IMR-90 (cell line): ENCODE results near the gene MORF4L1. TPM values are rescaled to one million over a fixed set of nuclear protein-coding genes. Genes with fewer than 3 reads are reported as not detected.

ENCODE experiments used
- ATAC-seq: fragments of 200-7000 bp; cut with Tn5 transposase; 2 replicates; pipeline ENCODE4 v1.9.1; 2020; ENCODE audit warnings: low read depth, mild to moderate bottlenecking, moderate library complexity
- BruUV-seq: library from RNA; stranded (reverse); fragments of 400-500 nt; replicated peaks from 2 replicates; lab custom pipeline; 2021; lab: Mats Ljungman, UMichigan
- CTCF ChIA-PET: fragments of 300-600 bp; formaldehyde crosslinking; extraction: SDS; loops from one replicate; lab custom pipeline; 2021; ENCODE audit warnings: antibody characterized with exemption; lab: Yijun Ruan, JAX
- POLR2A ChIA-PET: fragments of 300-600 bp; sonication (Branson Sonifier 250); formaldehyde crosslinking; loops from one replicate; lab custom pipeline; 2022; ENCODE audit warnings: antibody characterized with exemption; ENCODE audit not compliant: unreplicated experiment; lab: Charles Lee
- DNase-seq: peaks from one replicate; pipeline ENCODE4 v3.0.0; 2013
- H2AFZ ChIP-seq: replicated peaks from 2 replicates; pipeline ENCODE3; 2013; ENCODE audit warnings: low read length, mild to moderate bottlenecking; ENCODE audit not compliant: poor library complexity
- H2AK5ac ChIP-seq: 2 replicates; pipeline ENCODE4 v1.6.1; 2013; ENCODE audit warnings: low read depth, low read length, inconsistent platforms
- H2AK9ac ChIP-seq: replicated peaks from 2 replicates; pipeline ENCODE3; 2013; ENCODE audit warnings: mild to moderate bottlenecking, low read depth, low read length, moderate library complexity; ENCODE audit not compliant: poor library complexity
- H2BK120ac ChIP-seq: 2 replicates; pipeline ENCODE4 v1.6.1; 2013; ENCODE audit warnings: low read depth, low read length, inconsistent platforms
- H2BK15ac ChIP-seq: 3 replicates; pipeline ENCODE4 v1.6.1; 2013; ENCODE audit warnings: low read depth, low read length, inconsistent platforms
- H2BK20ac ChIP-seq: 2 replicates; pipeline ENCODE4 v1.6.1; 2013; ENCODE audit warnings: low read depth, mild to moderate bottlenecking, inconsistent platforms, low read length, moderate library complexity
- H2BK5ac ChIP-seq: 2 replicates; pipeline ENCODE4 v1.6.1; 2013; ENCODE audit warnings: mild to moderate bottlenecking, low read depth, low read length, inconsistent platforms; ENCODE audit not compliant: poor library complexity, severe bottlenecking
- H3K14ac ChIP-seq: replicated peaks from 2 replicates; pipeline ENCODE4 v1.6.1; 2013; ENCODE audit warnings: low read depth, low read length, inconsistent platforms
- H3K18ac ChIP-seq: 2 replicates; pipeline ENCODE4 v1.6.1; 2013; ENCODE audit warnings: low read depth, low read length, control low read depth
- H3K23ac ChIP-seq: 2 replicates; pipeline ENCODE4 v1.6.1; 2013; ENCODE audit warnings: low read depth, low read length, inconsistent platforms
- H3K27ac ChIP-seq: 2 replicates; pipeline ENCODE4 v1.5.1; 2013; ENCODE audit warnings: mild to moderate bottlenecking, control low read depth, low read length; ENCODE audit not compliant: insufficient read depth
- H3K27me3 ChIP-seq: 2 replicates; pipeline ENCODE4 v1.6.1; 2013; ENCODE audit warnings: low read length; ENCODE audit not compliant: control insufficient read depth, insufficient read depth
- H3K36me3 ChIP-seq: 2 replicates; pipeline ENCODE4 v1.6.1; 2013; ENCODE audit warnings: low read length, mixed read lengths; ENCODE audit not compliant: control insufficient read depth, insufficient read depth
- H3K4ac ChIP-seq: 2 replicates; pipeline ENCODE4 v1.6.1; 2013; ENCODE audit warnings: low read depth, low read length, inconsistent platforms
- H3K4me1 ChIP-seq: 2 replicates; pipeline ENCODE4 v1.6.1; 2013; ENCODE audit warnings: low read length, mixed read lengths; ENCODE audit not compliant: control insufficient read depth, insufficient read depth
- H3K4me2 ChIP-seq: 2 replicates; pipeline ENCODE4 v1.6.1; 2013; ENCODE audit warnings: low read depth, mild to moderate bottlenecking, control low read depth, low read length, moderate library complexity
- H3K4me3 ChIP-seq: 2 replicates; pipeline ENCODE4 v1.5.1; 2013; ENCODE audit warnings: low read depth, mild to moderate bottlenecking, control low read depth, low read length, moderate library complexity; ENCODE audit not compliant: insufficient read depth
- H3K56ac ChIP-seq: 2 replicates; pipeline ENCODE4 v1.6.1; 2013; ENCODE audit warnings: low read length, inconsistent platforms; ENCODE audit not compliant: insufficient read depth; ENCODE audit errors: extremely low read depth
- H3K79me1 ChIP-seq, 2 experiments: 2 replicates each; pipeline ENCODE4 v1.6.1; 2013; ENCODE audit warnings: low read length in 2 of 2, inconsistent platforms in 1 of 2, low read depth in 1 of 2
- H3K9ac ChIP-seq: 2 replicates; pipeline ENCODE4 v1.6.1; 2013; ENCODE audit warnings: low read depth, low read length, control low read depth
- H3K9me1 ChIP-seq: 2 replicates; pipeline ENCODE4 v1.6.1; 2013; ENCODE audit warnings: low read length, inconsistent platforms; ENCODE audit not compliant: insufficient read depth
- H3K9me3 ChIP-seq: 2 replicates; pipeline ENCODE4 v1.6.1; 2013; ENCODE audit warnings: low read length; ENCODE audit not compliant: control insufficient read depth, insufficient read depth
- H4K20me1 ChIP-seq: 2 replicates; pipeline ENCODE4 v1.6.1; 2013; ENCODE audit warnings: low read length, inconsistent platforms; ENCODE audit not compliant: insufficient read depth
- H4K5ac ChIP-seq: 2 replicates; pipeline ENCODE4 v1.6.1; 2013; ENCODE audit warnings: mild to moderate bottlenecking, low read depth, low read length, control low read depth
- H4K8ac ChIP-seq, 2 experiments: 2 replicates each; pipeline ENCODE4 v1.6.1; 2013; ENCODE audit warnings: low read depth in 2 of 2, low read length in 2 of 2, control low read depth in 1 of 2, inconsistent platforms in 1 of 2
- H4K91ac ChIP-seq: 2 replicates; pipeline ENCODE4 v1.6.1; 2013; ENCODE audit warnings: low read depth, low read length, inconsistent platforms; ENCODE audit not compliant: insufficient read depth
- WGBS, 2 experiments: methylation state at CpG; one replicate each; pipeline versions ENCODE4 v1.1.5 to v1.1.7; 2013; ENCODE audit warnings: missing lambda C conversion rate in 2 of 2; ENCODE audit not compliant: insufficient read length in 1 of 2; ENCODE audit errors: extremely low coverage in 2 of 2; 5-methylcytosine and 5-hydroxymethylcytosine counted together
- dilution Hi-C: fragments of 300-500 bp; cut with HindIII; formaldehyde crosslinking; loops from one replicate; pipeline ENCODE4 v1.14.3; 2018; ENCODE audit warnings: low sequenced_read_pairs; ENCODE audit not compliant: unreplicated experiment
- in situ Hi-C: fragments of 300-500 bp; cut with MboI; formaldehyde crosslinking; loops from 3 replicates; pipeline ENCODE4 v1.14.3; 2019; ENCODE audit warnings: low sequenced_read_pairs, inconsistent platforms, mixed read lengths
- intact Hi-C: fragments of 100-400 bp; cut with micrococcal nuclease; formaldehyde crosslinking; loops from 2 replicates; pipeline ENCODE4 v1.10.0; 2022
- polyA plus RNA-seq, 3 experiments: library from polyadenylated mRNA; depleted of rRNA; stranded (reverse); fragments of >200 nt; gene quantifications; 2 replicates each; pipeline ENCODE4 v1.2.3, GENCODE V29; 2012; ENCODE audit warnings: low replicate concordance in 1 of 3
- total RNA-seq: library from RNA; depleted of rRNA; stranded (reverse); fragments of >200 nt; gene quantifications from 2 replicates; pipeline ENCODE4 v1.2.3, GENCODE V29; 2012
- TF ChIP-seq, protein P1 (sequence below): fragments of 150-350 bp; IDR thresholded peaks from 2 replicates; pipeline ENCODE4 v1.6.1; 2017; ENCODE audit warnings: mild to moderate bottlenecking, antibody characterized with exemption, low read length, low read depth

Gene MORF4L1
- total and polyA plus RNA-seq, 2 of the 4 experiments (the other 2 are of a cell fraction), result 217 to 392 TPM

- Histone ChIP-seq H2BK5ac (no peak overlapping the region), H3K4ac (no peak overlapping the region), H2AK5ac (no peak overlapping the region), H3K9me3 (no peaks in the 10 kb centered on the region), H2BK120ac (no peak overlapping the region), H2BK15ac (no peak overlapping the region), H4K8ac (no peak overlapping the region), H3K27ac (no peak overlapping the region), H4K5ac (no peak overlapping the region), H3K23ac (no peak overlapping the region), H3K36me3 (no peaks in the 10 kb centered on the region), H2AK9ac (no peak overlapping the region), H3K79me1 (peaks cover 3 to 4% of the 10 kb centered on the region in 2 experiments; a peak in 1 of 4 replicates), H4K20me1 (no peaks in the 10 kb centered on the region), H3K4me1 (no peaks in the 10 kb centered on the region), H3K14ac (no peak overlapping the region), H3K9me1 (no peaks in the 10 kb centered on the region), H3K4me3 (no peak overlapping the region), H2BK20ac (no peak overlapping the region), H2AFZ (no peak overlapping the region), H3K18ac (no peak overlapping the region), H3K4me2 (no peak overlapping the region), H3K9ac (no peak overlapping the region), H3K56ac (no peak overlapping the region), H4K91ac (no peak overlapping the region), H3K27me3 (no peaks in the 10 kb centered on the region)
- CTCF ChIA-PET, result no interaction called here
- in situ Hi-C loops, result no loop called here
- no TSS peak for BruUV-seq
- TF ChIP-seq, protein P1, sequence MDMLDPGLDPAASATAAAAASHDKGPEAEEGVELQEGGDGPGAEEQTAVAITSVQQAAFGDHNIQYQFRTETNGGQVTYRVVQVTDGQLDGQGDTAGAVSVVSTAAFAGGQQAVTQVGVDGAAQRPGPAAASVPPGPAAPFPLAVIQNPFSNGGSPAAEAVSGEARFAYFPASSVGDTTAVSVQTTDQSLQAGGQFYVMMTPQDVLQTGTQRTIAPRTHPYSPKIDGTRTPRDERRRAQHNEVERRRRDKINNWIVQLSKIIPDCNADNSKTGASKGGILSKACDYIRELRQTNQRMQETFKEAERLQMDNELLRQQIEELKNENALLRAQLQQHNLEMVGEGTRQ, result no peak
- no peak for ATAC-seq
- dilution Hi-C loops, result no loop called here
- WGBS, 2 experiments, result no CpG with 5 or more reads among the region's 4 CpGs
- POLR2A ChIA-PET, result no interaction called here
- intact Hi-C loops, result no loop called here
- DNase-seq, result no peak
Observed at GRCh38 chr15:78866803-78867202, 5.9 kb upstream of the MORF4L1 start.
